ENCODE measurements around the gene SMG6.

SMG6 gene

DNA sequence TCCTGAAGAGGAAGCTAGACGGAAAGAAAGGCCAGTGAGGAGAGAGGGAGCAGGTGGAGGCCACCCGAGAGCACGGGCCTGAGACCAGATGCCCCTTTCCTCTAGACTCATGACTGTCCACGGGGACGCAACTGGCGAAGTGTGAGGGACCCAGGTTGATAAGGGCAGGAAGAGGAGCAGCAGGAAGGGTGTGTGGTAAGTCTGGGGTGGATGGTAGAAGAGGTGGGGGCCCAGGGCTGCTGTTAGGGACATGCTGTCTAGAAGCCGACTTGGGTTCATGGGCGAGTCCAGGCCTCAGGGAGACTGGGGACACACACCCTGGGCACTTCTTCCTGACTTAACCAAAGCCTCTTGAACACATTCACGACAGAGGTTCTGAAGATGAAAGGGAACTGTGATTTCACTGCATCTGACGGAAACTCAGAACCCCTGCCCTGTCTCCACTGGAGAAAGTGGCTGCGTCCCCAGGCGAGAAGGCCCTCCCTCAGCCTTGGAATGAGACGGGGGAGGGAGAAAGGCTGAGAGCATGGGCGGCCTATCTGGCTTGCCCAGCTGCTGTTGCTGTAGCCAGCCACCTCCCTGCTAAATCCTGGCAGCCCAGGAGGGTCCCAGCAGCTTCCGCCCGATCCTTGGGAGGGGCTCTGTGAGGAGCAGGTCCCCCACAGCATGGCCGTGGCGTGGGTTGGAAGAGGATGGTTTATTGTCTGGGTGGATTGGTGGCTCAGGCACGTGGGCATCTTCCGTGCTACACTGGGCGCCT lies 242.7 kb downstream of the SMG6 start:
- DNase-seq (ENCODE audit: low read depth) = no peak

DNA sequence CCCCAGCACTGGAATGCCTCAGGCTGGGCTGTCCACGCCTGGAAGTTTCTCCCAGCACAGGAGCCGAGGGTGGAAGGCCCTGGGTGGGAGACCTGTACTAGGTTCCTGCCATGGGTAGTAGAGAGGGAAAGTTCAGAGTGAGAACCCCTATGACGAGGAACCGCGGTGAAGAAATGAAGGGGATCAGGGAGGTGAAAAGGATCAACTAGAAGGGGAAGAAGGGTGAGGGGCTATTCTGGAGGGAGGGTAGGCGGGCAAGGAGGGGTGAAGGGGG lies 243.3 kb downstream of the SMG6 start:
- no peak for DNase-seq (ENCODE audit: low read depth)

DNA sequence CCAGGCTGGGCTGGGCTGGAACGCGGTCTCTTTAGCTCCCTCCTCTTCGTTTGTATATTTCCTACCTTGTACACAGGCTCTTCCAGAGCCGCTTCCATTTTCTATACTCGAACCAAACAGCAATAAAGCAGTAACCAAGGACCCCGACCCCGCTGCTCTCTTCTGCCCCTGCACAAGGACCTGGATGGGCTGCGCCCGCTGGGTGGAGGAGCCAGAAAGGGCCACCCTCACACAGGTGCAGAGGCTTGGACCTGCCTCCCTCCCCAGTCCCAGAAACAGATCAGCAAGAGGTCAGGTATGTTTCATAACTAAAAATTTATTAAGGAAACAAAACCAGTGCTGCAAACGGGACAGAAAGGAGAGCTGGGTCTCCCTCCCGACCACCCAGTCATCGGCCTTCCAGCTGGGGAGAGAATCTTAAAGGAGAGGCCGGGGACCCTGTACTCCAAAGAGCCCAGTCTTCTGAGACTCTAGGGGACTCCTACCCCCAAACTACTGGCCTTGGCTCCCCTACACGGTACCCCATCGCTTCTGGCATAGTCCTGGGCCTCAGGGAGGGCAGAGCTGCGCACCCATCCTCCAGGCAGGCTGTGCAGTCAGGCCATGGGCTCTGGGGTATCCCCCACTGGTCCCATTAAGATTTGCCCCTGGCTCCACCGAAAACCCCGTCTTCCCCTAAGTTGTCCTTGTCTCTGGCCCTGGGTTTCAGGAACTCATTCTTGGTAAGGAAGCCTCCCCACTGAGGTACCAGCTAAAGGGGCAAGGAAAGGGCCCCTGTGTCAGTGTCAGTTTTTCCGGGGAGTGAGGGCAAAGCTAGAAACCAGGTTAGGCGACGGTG lies 243.8 kb downstream of the SMG6 start:
- no peak for DNase-seq (ENCODE audit: low read depth)

DNA sequence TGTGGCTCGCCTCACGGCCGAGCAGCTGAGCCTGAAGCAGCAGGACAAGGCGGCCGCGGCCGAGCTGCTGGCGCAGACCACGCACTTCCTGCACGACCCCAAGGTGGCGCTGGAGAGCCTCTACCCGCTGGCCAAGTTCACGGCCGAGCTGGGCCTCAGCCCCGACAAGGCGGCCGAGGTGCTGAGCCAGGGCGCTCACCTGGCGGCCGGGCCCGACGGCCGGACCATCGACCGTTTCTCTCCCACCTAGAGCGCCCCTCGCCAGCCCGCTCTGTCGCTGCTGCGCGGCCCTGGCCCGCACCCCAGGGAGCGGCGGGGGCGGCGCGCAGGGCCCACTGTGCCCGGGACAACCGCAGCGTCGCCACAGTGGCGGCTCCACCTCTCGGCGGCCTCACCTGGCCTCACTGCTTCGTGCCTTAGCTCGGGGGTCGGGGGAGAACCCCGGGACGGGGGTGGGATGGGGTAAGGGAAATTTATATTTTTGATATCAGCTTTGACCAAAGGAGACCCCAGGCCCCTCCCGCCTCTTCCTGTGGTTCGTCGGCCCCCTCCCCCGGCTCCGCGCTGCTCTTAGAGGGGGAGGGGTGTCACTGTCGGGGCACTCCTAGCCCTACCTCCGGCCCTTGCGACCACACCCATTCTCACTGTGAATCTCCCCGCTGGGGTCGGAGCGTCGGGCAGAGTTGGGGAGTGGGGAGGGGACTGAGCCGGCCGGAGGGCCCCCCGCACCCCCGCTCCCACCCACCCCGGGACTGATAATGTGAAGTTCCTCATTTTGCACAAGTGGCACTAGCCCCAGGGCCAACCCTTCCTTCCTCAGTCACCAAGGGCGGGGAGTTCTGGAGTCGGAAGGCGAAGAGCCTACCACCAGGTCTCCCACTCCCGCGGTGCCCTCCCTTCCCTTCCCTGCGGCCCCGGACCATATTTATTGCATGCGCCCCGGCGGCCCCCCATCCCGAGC lies 244.7 kb downstream of the SMG6 start:
- no peak for DNase-seq (ENCODE audit: low read depth)

DNA sequence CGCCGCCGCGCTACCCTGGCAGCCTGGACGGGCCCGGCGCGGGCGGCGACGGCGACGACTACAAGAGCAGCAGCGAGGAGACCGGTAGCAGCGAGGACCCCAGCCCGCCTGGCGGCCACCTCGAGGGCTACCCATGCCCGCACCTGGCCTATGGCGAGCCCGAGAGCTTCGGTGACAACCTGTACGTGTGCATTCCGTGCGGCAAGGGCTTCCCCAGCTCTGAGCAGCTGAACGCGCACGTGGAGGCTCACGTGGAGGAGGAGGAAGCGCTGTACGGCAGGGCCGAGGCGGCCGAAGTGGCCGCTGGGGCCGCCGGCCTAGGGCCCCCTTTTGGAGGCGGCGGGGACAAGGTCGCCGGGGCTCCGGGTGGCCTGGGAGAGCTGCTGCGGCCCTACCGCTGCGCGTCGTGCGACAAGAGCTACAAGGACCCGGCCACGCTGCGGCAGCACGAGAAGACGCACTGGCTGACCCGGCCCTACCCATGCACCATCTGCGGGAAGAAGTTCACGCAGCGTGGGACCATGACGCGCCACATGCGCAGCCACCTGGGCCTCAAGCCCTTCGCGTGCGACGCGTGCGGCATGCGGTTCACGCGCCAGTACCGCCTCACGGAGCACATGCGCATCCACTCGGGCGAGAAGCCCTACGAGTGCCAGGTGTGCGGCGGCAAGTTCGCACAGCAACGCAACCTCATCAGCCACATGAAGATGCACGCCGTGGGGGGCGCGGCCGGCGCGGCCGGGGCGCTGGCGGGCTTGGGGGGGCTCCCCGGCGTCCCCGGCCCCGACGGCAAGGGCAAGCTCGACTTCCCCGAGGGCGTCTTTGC lies 245.6 kb downstream of the SMG6 start:
- DNase-seq (ENCODE audit: low read depth) = no peak

DNA sequence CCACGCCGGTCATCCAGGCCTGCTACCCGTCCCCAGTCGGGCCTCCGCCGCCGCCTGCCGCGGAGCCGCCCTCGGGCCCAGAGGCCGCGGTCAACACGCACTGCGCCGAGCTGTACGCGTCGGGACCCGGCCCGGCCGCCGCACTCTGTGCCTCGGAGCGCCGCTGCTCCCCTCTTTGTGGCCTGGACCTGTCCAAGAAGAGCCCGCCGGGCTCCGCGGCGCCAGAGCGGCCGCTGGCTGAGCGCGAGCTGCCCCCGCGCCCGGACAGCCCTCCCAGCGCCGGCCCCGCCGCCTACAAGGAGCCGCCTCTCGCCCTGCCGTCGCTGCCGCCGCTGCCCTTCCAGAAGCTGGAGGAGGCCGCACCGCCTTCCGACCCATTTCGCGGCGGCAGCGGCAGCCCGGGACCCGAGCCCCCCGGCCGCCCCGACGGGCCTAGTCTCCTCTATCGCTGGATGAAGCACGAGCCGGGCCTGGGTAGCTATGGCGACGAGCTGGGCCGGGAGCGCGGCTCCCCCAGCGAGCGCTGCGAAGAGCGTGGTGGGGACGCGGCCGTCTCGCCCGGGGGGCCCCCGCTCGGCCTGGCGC lies 246.3 kb downstream of the SMG6 start:
- no peak for DNase-seq (ENCODE audit: low read depth)

DNA sequence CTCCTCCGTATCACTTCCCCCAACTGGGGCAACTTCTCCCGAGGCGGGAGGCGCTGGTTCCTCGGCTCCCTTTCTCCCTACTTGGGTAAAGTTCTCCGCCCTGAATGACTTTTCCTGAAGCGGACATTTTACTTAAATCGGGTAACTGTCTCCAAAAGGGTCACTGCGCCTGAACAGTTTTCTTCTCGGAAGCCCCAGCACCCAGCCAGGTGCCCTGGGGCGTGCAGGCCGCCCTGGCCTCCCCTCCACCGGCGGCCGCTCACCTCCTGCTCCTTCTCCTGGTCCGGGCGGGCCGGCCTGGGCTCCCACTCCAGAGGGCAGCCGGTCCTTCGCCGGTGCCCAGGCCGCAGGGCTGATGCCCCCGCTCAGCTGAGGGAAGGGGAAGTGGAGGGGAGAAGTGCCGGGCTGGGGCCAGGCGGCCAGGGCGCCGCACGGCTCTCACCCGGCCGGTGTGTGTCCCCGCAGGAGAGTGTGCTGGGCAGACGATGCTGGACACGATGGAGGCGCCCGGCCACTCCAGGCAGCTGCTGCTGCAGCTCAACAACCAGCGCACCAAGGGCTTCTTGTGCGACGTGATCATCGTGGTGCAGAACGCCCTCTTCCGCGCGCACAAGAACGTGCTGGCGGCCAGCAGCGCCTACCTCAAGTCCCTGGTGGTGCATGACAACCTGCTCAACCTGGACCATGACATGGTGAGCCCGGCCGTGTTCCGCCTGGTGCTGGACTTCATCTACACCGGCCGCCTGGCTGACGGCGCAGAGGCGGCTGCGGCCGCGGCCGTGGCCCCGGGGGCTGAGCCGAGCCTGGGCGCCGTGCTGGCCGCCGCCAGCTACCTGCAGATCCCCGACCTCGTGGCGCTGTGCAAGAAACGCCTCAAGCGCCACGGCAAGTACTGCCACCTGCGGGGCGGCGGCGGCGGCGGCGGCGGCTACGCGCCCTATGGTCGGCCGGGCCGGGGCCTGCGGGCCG lies 247.1 kb downstream of the SMG6 start:
- no peak for DNase-seq (ENCODE audit: low read depth)

DNA sequence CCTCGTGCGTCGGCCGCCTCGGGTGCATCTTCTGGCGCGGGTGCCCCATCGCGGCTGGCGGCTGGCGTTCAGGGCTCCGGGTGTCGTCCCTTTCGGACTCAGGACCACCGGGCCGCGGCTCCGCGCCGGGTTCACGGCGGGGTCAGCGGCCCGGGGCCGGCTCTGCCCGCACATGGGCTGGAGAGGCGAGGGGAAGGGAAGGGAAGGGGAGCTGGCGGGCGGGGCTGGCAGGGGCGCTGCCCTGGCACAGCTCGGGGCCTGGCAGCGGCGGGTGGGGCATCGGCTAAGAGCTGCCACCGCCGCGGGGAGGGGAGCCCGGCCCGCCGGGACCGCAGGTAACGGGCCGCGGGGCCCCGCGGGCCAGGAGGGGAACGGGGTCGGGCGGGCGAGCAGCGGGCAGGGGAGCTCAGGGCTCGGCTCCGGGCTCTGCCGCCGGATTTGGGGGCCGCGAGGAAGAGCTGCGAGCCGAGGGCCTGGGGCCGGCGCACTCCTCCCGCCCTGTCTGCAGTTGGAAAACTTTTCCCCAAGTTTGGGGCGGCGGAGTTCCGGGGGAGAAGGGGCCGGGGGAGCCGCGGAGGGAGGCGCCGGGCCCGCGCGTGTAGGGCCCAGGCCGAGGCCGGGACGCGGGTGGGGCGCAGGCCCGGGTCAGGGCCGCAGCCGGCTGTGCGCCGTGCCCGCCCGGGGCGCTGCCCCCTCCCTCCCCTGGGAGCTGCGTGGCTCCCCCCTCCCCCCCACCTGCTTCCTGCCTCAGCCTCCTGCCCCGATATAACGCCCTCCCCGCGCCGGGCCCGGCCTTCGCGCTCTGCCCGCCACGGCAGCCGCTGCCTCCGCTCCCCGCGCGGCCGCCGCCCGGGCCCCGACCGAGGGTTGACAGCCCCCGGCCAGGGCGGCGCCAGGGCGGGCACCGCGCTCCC lies 248.0 kb downstream of the SMG6 start:
- DNase-seq (ENCODE audit: low read depth) = no peak

DNA sequence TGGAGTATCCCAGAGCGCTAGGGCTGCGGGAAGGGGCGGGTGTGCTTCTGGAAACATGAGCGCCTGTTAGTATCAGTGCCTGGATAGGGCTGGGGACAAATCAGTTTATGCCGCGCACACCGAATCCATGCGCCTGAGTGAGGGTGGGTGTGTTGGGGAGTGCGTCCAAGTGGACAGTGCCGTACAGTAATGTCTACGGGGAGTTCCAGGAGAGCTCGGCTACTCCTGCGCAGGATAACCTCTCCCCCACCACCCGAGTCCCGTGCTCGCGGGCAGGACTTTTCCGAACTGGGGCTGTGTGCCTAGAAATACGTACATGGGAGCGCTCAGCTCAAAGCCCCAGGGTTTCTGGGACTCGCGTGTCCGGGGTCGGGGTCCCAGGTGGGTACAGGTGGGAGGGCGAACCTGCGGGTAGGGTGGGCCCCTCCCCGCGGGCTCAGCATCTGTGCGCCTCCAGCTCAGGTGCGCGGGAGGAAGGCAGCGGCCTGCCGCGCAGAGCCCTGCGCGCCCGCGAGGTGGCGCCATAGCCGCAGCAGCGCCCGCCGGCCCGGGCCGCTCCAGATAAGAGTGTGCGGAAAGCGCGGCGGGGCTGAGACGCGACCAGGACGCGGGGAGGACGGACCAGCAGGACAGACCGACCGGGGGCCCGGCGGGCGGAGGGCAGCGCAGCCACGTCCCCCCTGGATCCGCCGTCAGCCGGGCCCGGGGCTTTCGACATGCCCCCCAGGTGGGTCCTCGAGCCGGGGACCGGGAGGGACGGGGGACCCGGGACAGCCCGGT lies 248.9 kb downstream of the SMG6 start, which contains the start of gene HIC1:
HIC1 (plus strand) TSS at position 592 of the 780 bp plus-strand sequence. CDS start 1,588 bp downstream, outside the sequence.
- DNase-seq (ENCODE audit: low read depth) = no peak

DNA sequence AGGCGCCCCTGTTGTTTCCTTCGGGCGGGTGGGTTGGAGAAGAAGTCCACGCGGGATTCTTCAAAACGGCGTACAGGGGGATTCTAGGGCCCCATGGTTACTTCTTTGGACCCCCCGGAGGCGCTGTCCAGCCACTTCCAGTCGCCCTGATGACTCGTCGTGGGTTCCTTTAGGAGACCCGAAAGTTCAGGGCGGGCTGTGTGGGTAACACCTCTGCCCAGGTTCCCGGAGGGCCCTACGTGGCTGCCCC lies 249.4 kb downstream of the SMG6 start:
- DNase-seq (ENCODE audit: low read depth) = no peak

DNA sequence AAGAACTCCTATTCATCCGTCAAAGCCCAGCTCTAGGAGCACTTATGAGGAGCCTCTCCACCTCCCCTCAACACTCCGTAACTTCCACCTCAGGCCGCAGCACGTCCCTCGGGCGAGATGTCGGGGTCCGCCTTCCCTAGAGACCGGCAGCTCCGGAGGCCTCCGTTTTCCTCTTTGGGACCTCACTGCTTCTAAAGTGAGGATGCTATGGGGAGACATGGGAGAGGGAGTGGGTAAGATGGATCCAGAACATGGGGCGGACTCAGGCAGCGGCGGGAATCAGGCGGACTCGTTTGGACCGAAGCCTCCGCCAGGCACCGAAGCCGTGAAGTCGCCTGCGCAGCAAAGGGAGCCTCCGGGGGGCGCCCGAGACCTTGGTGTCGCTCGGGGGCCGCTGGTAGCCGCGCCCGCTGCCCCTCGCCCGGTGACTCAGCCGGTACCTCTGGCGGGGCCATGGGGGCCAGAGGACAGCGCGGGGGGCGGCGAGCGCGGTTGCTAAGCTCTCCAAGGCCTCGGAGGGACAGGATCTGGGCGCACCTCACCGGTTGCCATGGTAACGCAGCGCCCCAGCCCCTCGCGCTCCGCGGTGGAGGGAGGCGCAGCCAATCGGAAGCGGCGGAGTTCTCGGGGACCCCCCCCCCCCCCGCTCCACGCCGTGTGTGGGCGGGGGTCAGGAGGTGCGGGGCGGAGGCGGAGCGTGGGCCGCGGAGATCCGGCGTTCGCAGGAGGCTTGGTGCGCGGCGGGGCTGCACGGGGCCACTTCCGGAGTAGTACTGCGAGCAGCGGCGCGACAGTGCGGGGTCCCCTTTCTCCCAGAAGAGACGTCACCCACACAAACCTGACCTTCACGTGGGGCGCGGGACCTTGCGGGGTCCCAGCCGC lies 250.0 kb downstream of the SMG6 start:
- no peak for DNase-seq (ENCODE audit: low read depth)

DNA sequence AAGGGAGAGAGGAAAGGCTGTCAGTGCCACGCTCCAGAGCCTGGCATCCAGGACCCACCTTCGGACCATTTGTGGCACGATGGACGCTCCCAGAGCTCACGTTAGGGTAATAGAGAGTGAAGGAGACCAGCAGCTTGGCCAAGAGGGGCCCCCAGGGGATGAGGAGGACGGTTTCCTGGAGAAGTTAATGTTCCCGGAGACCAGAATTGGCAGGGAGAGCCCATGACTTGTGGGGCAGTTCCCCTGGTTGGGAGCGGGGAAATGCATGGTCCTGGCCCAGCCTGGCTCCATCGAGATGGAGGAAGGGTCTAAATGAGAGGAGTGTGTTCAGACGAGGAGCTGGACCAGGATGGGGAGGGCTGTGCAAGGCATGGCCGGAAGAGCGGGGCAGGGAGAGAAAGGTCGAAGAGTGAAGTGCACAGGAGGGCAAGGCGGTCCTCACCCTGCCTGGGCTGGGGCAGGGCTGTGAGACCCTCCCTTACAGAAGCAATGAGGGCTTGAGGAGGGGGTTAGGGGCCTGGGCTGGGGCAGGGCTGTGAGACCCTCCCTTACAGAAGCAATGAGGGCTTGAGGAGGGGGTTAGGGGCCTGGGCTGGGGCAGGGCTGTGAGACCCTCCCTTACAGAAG lies 251.5 kb downstream of the SMG6 start:
- no peak for DNase-seq (ENCODE audit: low read depth)

DNA sequence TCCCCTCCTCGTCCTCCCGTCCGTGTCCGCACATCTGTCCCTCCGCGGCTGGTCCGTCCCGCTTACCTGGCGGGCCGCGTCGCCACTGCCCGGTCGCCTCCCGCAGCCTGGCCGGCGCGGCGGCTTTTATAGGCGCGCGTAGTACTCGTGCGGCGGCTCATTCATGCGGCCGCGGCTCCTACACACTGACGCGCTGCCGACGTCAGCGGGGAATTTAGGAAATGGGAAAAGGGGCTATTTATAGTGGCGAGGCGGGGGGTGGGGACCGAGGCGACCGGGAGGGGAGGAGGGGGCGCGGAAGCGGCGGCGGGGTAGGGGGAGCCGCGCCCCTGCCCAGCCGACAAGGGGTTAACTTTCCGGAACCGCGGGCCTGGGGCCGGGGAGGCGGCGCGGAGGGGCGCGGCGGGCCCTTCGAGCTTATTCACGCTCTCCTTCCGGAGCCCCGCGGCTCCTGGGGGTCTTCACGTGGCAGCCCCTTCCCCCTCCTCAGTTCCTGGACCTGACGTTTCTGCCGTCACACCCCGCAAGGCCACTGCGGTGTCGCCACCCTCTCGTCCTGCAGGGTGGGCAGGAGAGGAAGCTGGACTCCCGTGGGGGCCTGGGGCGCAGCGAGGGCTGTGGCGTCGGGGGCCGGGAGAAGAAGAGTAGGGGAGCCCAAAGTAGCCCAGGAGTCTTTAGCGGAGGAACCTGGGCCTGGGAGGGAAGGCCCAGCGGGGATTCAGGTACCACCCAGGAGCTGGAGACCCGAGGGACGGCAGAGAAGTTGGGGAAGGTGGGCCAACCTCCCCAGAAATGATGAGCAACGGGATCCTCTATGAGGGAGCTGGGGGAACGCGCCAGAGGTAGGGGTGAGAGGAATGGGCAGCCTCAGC lies 252.3 kb downstream of the SMG6 start:
- no peak for DNase-seq (ENCODE audit: low read depth)

DNA sequence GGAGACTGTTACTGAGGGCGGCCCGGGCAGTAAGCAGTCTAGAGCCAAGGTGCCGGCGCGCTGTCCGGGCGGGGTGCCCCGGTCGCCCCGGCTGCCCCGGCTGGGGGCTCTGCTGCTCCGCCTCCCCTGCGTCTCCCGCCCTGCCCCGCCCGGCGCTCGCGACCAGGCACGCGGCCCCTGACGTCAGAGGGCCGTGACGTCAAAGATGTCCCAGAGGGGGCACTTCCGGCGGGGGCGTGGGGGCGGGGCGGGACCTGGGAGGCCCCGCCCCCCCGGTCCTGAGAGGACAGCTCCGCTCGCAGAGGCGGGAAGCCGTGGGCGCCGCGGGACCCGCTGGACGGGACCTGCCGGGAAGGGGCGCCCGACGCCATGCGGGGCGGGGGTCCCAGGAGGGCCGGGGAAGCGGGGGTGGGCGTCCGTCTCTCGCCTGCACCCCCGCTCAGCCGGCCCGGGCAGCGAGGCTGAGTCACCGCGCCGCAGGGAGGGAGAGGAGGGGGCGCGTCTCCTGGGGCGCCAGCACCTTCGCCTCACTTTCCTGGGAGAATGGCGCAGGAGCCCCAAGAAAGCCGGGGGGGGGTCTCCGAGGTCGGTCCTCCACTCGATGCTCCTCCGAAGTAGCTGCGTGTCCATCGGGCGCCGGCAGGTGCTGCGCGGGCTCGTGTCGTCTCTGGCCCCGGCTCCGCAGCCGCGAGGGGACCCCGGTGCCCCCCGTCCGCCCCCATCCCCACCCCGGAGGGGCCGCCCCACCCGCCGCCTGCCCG lies 253.1 kb downstream of the SMG6 start:
- no peak for DNase-seq (ENCODE audit: low read depth)
